ENCODE measurements around the gene SLC22A8. TPM values are rescaled to one million over a fixed set of nuclear protein-coding genes. Genes with fewer than 3 reads are reported as not detected.
A peak's percentile ranks its signal among the peaks of the same experiment; 100 is the strongest.
"Not testable (repeated sequence)": the region's sequence is repeated elsewhere in the genome, so short reads cannot be mapped to it uniquely, and the experiment has no call there.

SLC22A8 gene
- total RNA-seq, 1 experiment from 2014 or later = not detected

- no peaks in the 10 kb centered on the region for H3K27me3 ChIP-seq
- DNase-seq = peak; percentile 69
- H3K36me3 ChIP-seq = no peaks in the 10 kb centered on the region
- H3K4me3 ChIP-seq = no peak overlapping the region
- no peaks in the 10 kb centered on the region for H3K9me3 ChIP-seq
Observed at GRCh38 chr11:62958547-62959421, 56.9 kb downstream of the SLC22A8 start.

GRCh38 chr11:62957147-62957546, 58.5 kb downstream of the SLC22A8 start:
- no peaks in the 10 kb centered on the region for H3K27me3 ChIP-seq
- no peaks in the 10 kb centered on the region for H3K36me3 ChIP-seq
- no peak for DNase-seq
- no peaks in the 10 kb centered on the region for H3K9me3 ChIP-seq
- H3K4me3 ChIP-seq = no peak overlapping the region

- H3K36me3 ChIP-seq = no peaks in the 10 kb centered on the region
- no peak overlapping the region for H3K4me3 ChIP-seq
- DNase-seq = no peak
- H3K27me3 ChIP-seq = no peaks in the 10 kb centered on the region
- H3K9me3 ChIP-seq = no peaks in the 10 kb centered on the region
Observed at GRCh38 chr11:62954478-62954877, 61.2 kb downstream of the SLC22A8 start.

- Histone ChIP-seq H3K4me3 (no peak overlapping the region), H3K36me3 (no peaks in the 10 kb centered on the region), H3K9me3 (no peaks in the 10 kb centered on the region), H3K27me3 (no peaks in the 10 kb centered on the region)
- DNase-seq = no peak
Observed at GRCh38 chr11:62953811-62954210, 61.8 kb downstream of the SLC22A8 start.

GRCh38 chr11:62948765-62949320, 66.8 kb downstream of the SLC22A8 start:
- no peaks in the 10 kb centered on the region for H3K36me3 ChIP-seq
- H3K4me3 ChIP-seq = no peak overlapping the region
- peaks cover 2% of the 10 kb centered on the region; the same call in 1 of the 2 replicates for H3K9me3 ChIP-seq
- no peaks in the 10 kb centered on the region for H3K27me3 ChIP-seq
- no peak for DNase-seq

GRCh38 chr11:62945538-62945937, 70.1 kb downstream of the SLC22A8 start:
- not testable (repeated sequence) for DNase-seq, H3K27me3 ChIP-seq, H3K9me3 ChIP-seq, H3K36me3 ChIP-seq, H3K4me3 ChIP-seq

Other genes starting within 250 kb of the SLC22A8 start
- 22.9 and 28.7 TPM in 2 replicates for gene TAF6L, start 244.4 kb downstream of the SLC22A8 start, total RNA-seq (2014; rRNA removed; shearing (Covaris generic); ENCODE audit: low replicate concordance)
- gene TMEM179B, start 228.4 kb downstream of the SLC22A8 start, total RNA-seq (2014; rRNA removed; shearing (Covaris generic); ENCODE audit: low replicate concordance) = 27.5 and 46.6 TPM in 2 replicates
- gene TMEM223, start 223.8 kb downstream of the SLC22A8 start, total RNA-seq (2014; rRNA removed; shearing (Covaris generic); ENCODE audit: low replicate concordance) = 13.8 and 32.0 TPM in 2 replicates
- 5.4 and 15.6 TPM in 2 replicates for gene NXF1, start 210.4 kb downstream of the SLC22A8 start, total RNA-seq (2014; rRNA removed; shearing (Covaris generic); ENCODE audit: low replicate concordance)
- gene STX5, start 183.8 kb downstream of the SLC22A8 start, total RNA-seq (2014; rRNA removed; shearing (Covaris generic); ENCODE audit: low replicate concordance) = 28.0 and 42.3 TPM in 2 replicates
- gene TEX54, start 183.0 kb downstream of the SLC22A8 start, total RNA-seq (2014; rRNA removed; shearing (Covaris generic); ENCODE audit: low replicate concordance) = not detected in 2 replicates
- 135 and 139 TPM in 2 replicates for gene WDR74, start 176.3 kb downstream of the SLC22A8 start, total RNA-seq (2014; rRNA removed; shearing (Covaris generic); ENCODE audit: low replicate concordance)
- gene SLC3A2, start 134.9 kb downstream of the SLC22A8 start, total RNA-seq (2014; rRNA removed; shearing (Covaris generic); ENCODE audit: low replicate concordance) = 545 and 579 TPM in 2 replicates
- gene CHRM1, start 94.5 kb downstream of the SLC22A8 start, total RNA-seq (2014; rRNA removed; shearing (Covaris generic); ENCODE audit: low replicate concordance) = 0.22 and 1.3 TPM in 2 replicates
- gene SLC22A6, start 30.9 kb downstream of the SLC22A8 start, total RNA-seq (2014; rRNA removed; shearing (Covaris generic); ENCODE audit: low replicate concordance) = not detected in 2 replicates
- gene SLC22A24, start 128.4 kb upstream of the SLC22A8 start, total RNA-seq (2014; rRNA removed; shearing (Covaris generic); ENCODE audit: low replicate concordance) = not detected in 2 replicates
- not detected in 2 replicates for gene SLC22A25, start 227.8 kb upstream of the SLC22A8 start, total RNA-seq (2014; rRNA removed; shearing (Covaris generic); ENCODE audit: low replicate concordance)

All from MG63 (cell line).